Right lung (tissue), 5 donors: ENCODE results near the gene ATP5PD. TPM values are rescaled to one million over a fixed set of nuclear protein-coding genes. Genes with fewer than 3 reads are reported as not detected.
"Not testable (repeated sequence)": the region's sequence is repeated elsewhere in the genome, so short reads cannot be mapped to it uniquely, and the experiment has no call there.

Experiments
- DNase-seq, 2 donors: peaks; one replicate each; pipeline ENCODE4 v3.0.0-alpha.2; 2013
- polyA plus RNA-seq, 5 donors: library from polyadenylated mRNA; unstranded; fragments of 120-200 nt; gene quantifications; one replicate each; pipeline versions ENCODE4 v1.2.1 to v1.2.3, GENCODE V29; 2013; ENCODE audit warnings: inconsistent platforms in 1 of 5, low replicate concordance in 1 of 5; ENCODE audit not compliant: insufficient read length in 5 of 5, insufficient read depth in 1 of 5

The ATP5PD gene
- polyA plus RNA-seq, 5 donors, result 200 to 252 (median 213) TPM

GRCh38 chr17:75026650-75027049, 20.1 kb downstream of the ATP5PD start:
- not testable (repeated sequence) for DNase-seq

- DNase-seq, result not testable (repeated sequence)
These were observed 21.4 kb downstream of the ATP5PD start for GRCh38 chr17:75025398-75025734.

GRCh38 chr17:75024686-75025397, 21.9 kb downstream of the ATP5PD start:
- no peak for DNase-seq

GRCh38 chr17:75020331-75021110, 26.2 kb downstream of the ATP5PD start:
- no peak for DNase-seq

- no peak for DNase-seq
These were observed 27.1 kb downstream of the ATP5PD start for GRCh38 chr17:75019710-75020109.

GRCh38 chr17:75019146-75019545, 27.6 kb downstream of the ATP5PD start:
- DNase-seq, result no peak

- DNase-seq, result no peak
These were observed 33.6 kb downstream of the ATP5PD start for GRCh38 chr17:75013092-75013559.

- peak; percentile 88 to 89 for DNase-seq
These were observed 34.2 kb downstream of the ATP5PD start, which contains the start of gene MRPL58 for GRCh38 chr17:75012346-75013091. TSS of gene MRPL58 (plus strand) at chr17:75012670. CDS start at chr17:75012687, 17 bp downstream.

GRCh38 chr17:75012096-75012345, 34.7 kb downstream of the ATP5PD start:
- no peak for DNase-seq

GRCh38 chr17:75011401-75012095, 35.2 kb downstream of the ATP5PD start:
- peak in 1 of 2 donors; percentile 60 for DNase-seq

- no peak for DNase-seq
These were observed 35.9 kb downstream of the ATP5PD start for GRCh38 chr17:75010683-75011400.

- no peak for DNase-seq
These were observed 37.5 kb downstream of the ATP5PD start for GRCh38 chr17:75009139-75009724.

- DNase-seq, result no peak
These were observed 38.4 kb downstream of the ATP5PD start for GRCh38 chr17:75008373-75008772.

- no peak for DNase-seq
These were observed 40.1 kb downstream of the ATP5PD start for GRCh38 chr17:75006653-75007052.

GRCh38 chr17:75006084-75006483, 40.7 kb downstream of the ATP5PD start:
- DNase-seq, result not testable (repeated sequence)

- DNase-seq, result no peak
These were observed 41.5 kb downstream of the ATP5PD start for GRCh38 chr17:75005291-75005690.

- DNase-seq, result no peak
These were observed 42.4 kb downstream of the ATP5PD start for GRCh38 chr17:75004371-75004770.

GRCh38 chr17:75003957-75004355, 42.8 kb downstream of the ATP5PD start:
- DNase-seq, result no peak

- no peak for DNase-seq
These were observed 43.5 kb downstream of the ATP5PD start for GRCh38 chr17:75003070-75003956.
